DOHH2 (cell line): ENCODE results near the gene CDK4.

ENCODE experiments used
- EZH2phosphoT487 ChIP-seq: fragments of 200-600 bp; sonication (generic); IDR thresholded peaks from 2 replicates; pipeline ENCODE4 v1.6.1; 2017; ENCODE audit warnings: borderline replicate concordance, mild to moderate bottlenecking, antibody characterized with exemption, low read length, moderate library complexity, mixed read lengths
- TF ChIP-seq, protein P1 (sequence below): fragments of 200-600 bp; sonication (generic); IDR thresholded peaks from one replicate; pipeline ENCODE4 v1.5.1; 2014; ENCODE audit warnings: antibody characterized with exemption, mild to moderate bottlenecking, low read depth, low read length; ENCODE audit not compliant: poor library complexity, severe bottlenecking

GRCh38 chr12:57775044-57775443 lies 22.9 kb upstream of the CDK4 start:
- TF ChIP-seq, protein P1, sequence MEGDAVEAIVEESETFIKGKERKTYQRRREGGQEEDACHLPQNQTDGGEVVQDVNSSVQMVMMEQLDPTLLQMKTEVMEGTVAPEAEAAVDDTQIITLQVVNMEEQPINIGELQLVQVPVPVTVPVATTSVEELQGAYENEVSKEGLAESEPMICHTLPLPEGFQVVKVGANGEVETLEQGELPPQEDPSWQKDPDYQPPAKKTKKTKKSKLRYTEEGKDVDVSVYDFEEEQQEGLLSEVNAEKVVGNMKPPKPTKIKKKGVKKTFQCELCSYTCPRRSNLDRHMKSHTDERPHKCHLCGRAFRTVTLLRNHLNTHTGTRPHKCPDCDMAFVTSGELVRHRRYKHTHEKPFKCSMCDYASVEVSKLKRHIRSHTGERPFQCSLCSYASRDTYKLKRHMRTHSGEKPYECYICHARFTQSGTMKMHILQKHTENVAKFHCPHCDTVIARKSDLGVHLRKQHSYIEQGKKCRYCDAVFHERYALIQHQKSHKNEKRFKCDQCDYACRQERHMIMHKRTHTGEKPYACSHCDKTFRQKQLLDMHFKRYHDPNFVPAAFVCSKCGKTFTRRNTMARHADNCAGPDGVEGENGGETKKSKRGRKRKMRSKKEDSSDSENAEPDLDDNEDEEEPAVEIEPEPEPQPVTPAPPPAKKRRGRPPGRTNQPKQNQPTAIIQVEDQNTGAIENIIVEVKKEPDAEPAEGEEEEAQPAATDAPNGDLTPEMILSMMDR: no peak
- TF ChIP-seq EZH2phosphoT487: no peak
